DMS 273 treated with DMSO at 0.1 percent for 48 hours (cell line): Measurements from ENCODE around the gene HOXA1.

Experiments used
- DNase-seq: peaks from one replicate; lab custom pipeline; 2025; lab: John Stamatoyannopoulos, UW

Gene HOXA1

DNA sequence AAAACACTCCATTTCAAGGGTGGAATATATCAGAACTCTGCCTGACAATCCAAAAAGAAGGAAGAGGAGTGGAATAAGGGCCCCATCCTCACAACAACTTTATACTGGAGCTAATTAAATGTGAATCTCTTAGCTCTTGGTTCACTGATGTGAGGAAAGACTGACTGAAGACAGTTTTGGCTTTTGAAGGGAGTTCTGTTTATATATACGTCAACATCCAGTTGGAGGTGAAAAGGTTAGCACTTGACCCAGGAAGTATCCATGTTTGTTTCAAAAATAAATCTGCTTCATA, 3.0 kb downstream of the HOXA1 start:
- DNase-seq: no peak

- DNase-seq: no peak
These were observed 3.6 kb downstream of the HOXA1 start for GRCh38 chr7:27091941-27092818.

DNA sequence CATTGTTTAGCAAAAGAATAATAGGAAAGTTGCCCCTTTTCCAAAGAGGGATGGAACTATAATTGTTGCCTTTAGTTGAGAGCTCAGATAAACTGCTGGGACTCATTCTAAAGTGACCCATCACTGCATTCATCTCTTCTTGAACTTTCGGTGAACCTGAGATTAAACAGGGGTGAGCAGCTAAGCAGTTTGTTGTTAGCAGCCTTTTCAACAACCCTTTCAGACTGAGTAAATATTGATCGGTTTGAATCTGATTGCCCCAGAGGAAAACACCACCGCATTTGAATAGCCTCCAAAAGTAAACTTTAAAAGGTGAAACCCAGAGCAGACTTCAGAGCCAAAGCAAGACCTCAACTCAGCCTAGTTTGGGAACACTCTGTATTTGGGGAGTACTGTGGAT, 4.7 kb downstream of the HOXA1 start:
- DNase-seq: no peak

DNA sequence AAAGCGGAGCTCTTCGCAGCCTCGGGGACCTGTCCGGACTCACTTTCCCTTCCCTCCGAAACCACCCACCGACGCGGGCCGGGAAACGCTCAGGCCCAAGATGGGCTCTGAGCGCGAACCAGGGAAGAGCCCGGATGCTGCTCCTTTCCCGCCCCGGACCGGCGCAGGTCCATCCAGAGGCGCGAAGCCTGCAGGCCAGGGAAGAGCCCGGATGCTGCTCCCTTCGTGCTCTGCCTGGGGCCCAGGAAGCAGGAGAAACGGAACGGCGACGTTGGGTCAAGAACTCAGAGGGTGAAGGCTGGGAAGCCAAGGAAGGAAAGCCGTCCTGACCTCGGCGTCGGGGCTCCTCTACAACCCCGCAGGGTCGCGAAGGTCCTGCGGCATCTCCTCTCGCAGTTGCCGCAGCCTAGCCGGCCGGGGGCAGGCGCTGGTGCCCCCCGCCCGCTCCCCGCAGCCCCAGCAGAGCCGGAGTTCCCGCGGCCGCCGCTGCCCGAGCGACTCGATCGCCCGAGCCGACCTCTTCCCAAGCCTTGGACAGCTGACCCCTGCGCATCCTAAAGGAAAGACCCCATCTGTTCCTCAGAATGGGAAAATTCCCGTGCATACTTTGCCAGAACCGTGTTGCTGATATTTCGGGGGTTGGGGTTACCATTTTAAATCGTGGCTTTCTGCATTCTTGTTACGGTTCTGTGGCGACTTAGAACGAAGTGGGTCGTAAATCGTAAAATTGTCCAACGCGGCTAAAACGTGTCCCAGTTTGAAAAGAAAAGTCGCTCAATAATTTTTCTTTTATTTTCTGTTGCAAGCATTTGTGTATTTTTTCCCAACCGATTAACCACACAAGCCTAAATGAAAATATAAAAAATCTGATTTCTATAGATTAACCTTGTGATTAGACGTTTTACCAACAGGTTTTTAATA, 7.5 kb downstream of the HOXA1 start:
- DNase-seq: no peak

GRCh38 chr7:27083646-27084045, 12.2 kb downstream of the HOXA1 start:
- no peak for DNase-seq

DNA sequence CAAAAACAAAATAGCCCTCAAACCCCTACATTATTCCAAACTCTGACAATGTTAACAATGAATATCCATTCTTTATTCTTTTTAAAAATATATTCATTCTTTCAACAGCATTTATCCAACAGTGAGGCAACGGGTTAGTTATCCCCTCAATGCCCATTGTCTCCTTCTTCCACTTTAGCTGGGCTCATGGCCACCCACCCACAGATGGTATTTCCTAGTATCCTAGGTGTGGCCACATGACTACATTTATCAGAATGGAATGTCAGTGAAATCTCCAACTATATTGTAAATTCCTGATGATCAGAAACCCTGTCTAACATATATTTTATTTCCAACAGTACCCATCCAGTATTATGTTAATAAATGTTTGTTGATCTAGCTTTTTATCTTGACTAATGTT, 13.6 kb downstream of the HOXA1 start:
- DNase-seq: no peak

DNA sequence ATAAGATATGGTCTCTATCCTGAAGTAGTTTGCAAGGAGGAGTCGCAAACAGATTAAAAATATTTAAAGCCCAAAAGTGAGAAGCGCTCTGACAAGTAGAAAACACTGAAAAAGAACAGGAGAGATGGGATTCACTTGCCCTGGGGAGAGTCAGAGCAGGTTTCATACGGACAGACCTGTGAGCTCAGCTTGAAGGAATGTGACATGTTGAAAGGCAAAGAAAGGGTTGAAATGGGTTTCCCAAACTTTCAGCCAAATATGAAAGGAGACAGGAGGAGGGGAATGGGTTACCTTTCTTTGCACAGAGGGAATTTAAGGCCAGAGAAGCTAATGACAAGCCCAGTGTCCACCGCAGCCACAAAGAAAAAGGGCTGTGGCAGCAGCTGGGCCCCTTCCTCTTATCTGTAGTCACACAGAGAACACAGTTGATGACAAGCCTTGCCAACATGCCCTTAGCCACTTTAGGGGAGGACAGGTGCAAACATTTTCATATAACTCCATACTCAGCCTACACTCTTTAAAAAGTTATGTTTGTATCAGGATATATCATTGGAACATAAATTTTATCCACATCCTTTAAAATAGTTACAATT, 14.9 kb downstream of the HOXA1 start:
- no peak for DNase-seq

- DNase-seq: no peak
These were observed 16.4 kb downstream of the HOXA1 start for GRCh38 chr7:27079234-27079975.

DNA sequence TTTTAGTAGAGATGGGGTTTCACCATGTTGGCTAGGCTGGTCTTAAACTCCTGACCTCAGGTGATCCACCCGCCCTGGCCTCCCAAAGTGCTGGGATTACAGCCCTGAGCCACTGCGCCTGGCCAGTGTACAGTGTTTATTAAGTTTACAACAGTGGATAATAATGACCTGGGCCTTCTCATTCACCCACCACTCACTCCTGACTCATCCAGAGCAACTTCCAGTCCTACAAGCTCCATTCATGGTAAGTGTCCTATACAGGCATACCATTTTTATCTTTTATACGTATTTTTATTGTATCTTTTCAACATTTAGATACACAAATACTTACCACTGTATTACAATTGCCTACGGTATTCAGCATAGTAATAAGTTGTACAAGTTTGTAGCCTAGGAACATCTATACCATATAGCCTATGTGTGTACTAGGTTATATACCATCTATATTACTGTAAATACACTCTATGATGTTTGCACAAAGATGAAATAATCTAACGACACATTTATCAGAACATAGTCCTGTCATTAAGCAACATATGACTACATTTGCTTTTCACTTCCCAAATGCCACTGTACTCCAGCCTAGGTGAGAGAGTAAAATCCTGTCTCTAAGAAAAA, 17.1 kb downstream of the HOXA1 start:
- no peak for DNase-seq

DNA sequence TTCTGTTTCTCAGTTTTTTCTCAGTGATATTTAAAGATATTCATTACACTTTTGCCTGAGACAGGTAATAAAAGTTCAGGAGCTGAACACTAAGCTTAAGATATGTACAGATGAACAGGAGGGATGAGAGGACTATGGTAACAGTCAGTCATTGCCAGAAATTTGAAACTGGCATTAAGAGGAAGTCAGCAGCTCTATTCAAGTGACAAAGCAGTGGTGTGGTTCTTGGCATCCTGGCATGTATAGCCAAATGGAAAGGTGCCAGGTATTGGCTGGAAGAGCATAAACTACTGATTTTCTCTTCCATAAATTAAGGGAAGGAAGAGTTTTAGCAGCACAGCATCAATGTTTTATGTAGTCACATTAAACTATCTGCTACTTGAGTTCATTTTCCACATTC, 22.7 kb downstream of the HOXA1 start:
- no peak for DNase-seq

- no peak for DNase-seq
These were observed 24.0 kb downstream of the HOXA1 start for GRCh38 chr7:27071622-27072390.

DNA sequence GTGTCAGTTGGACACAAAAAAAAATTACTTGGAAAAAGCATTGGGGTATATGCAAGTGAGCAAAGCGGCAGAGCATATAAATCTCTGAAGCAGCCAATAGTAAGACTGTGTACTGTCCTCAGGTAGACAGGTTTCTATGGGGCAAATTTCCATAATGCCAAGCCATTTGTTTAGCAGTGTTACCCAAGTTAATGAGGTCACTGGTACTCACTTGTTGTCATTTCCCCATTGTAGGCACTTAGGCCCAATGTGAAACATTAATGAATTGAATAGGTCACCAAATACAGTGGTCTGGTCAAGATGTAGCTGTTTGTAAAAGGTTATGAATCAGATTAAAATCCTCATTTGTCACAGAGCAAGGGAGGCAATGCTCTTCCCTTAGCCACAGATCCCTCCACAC, 27.5 kb downstream of the HOXA1 start:
- DNase-seq: no peak

- DNase-seq: no peak
These were observed 29.7 kb downstream of the HOXA1 start for GRCh38 chr7:27066148-27066547.

DNA sequence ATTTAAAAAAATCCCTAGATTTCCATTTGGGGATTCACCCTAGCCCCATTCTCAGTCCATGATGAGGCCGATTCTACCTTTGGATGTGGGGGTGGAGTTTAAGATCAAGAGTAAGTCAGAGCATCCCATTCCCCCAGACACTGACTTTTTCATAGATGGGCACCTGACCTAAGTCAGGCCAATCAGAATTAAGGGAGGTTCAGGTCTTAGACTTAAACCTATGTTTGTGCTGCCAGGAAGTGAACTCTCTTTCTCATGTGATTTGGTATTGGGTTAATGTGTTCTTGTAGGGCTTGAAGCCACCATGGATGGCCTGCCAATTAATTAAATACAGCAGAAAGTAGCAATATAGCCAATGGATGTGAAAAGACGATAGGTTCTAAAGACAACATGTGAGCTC, 30.1 kb downstream of the HOXA1 start:
- DNase-seq: no peak

DNA sequence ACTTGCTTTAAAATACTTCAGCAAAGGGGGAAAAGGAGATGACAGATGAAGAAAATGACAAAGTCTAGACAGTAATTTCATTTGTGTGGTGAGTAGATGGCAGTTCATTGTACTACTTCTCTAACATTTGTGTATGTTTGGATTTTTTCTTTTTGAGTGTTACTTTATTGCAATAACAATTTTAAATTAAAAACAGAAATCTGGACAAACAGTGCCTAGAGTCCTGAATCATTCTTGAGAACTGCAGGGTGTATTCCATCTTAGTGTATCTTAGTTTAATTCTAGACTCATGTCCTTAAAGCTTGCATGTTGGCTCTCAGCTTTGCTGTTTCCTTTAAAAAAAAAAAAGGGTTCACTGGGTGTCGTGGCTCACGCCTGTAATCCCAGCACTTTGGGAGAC, 31.1 kb downstream of the HOXA1 start:
- no peak for DNase-seq

- no peak for DNase-seq
These were observed 31.6 kb downstream of the HOXA1 start for GRCh38 chr7:27064159-27064558.

DNA sequence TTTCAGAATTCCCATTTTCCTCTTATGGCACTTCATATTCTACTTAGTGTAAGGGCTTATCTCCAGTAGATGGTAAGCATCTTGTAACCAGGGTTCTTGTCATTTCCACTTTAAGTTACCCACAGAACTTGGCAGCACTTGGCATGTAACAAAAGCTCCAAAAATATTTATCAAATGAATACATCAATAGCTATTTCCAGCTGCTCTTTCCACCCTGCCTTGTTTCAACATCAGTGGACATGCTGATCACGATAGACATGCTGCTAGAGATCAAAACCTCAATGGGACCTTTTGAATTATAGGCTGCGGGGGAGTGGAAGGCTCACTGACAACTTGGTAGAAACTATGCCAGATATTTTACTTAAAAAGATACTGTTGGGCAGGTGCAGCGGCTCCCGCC, 32.9 kb downstream of the HOXA1 start:
- DNase-seq: no peak

- DNase-seq: no peak
These were observed 42.6 kb downstream of the HOXA1 start for GRCh38 chr7:27053153-27053552.

DNA sequence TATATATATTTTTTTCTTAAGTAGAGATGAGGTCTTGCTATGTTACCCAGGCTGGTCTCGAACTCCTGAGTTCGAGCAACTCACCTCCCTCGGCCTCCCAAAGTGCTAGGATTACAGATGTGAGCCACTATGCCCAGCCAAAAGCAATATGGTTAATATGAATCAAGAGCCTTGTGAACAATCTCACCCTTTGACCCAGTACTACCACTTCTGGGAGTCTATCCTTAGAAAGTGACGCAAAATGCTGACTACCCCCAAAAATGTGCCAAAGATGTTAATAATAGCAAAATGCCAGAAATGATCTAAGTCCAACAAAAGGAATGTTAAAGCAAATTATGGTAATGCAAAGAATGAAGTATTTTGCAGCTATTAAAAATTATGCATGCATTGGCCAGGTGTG, 44.3 kb downstream of the HOXA1 start:
- no peak for DNase-seq

- no peak for DNase-seq
These were observed 47.4 kb downstream of the HOXA1 start for GRCh38 chr7:27048438-27048837.
